Liver (tissue), 9 donors: ENCODE data around the gene DSC2. TPM values are rescaled to one million over a fixed set of nuclear protein-coding genes. Genes with fewer than 3 reads are reported as not detected.

ENCODE experiments used
- DNase-seq: peaks from one replicate; pipeline ENCODE4 v3.0.0-alpha.2; 2017; ENCODE audit warnings: low spot score
- H3K27ac ChIP-seq, 2 donors: one replicate each; pipeline ENCODE4 v1.7.0; 2013; ENCODE audit warnings: inconsistent platforms in 2 of 2, low read length in 2 of 2, control low read depth in 1 of 2, low read depth in 1 of 2, mild to moderate bottlenecking in 1 of 2
- H3K27me3 ChIP-seq, 4 donors: one replicate each; pipeline versions ENCODE4 v1.6.1 to v1.7.0; 2013; ENCODE audit warnings: low read length in 3 of 4, inconsistent platforms in 1 of 4, mild to moderate bottlenecking in 1 of 4, moderate library complexity in 1 of 4; ENCODE audit not compliant: control insufficient read depth in 4 of 4, insufficient read depth in 4 of 4
- H3K36me3 ChIP-seq, 4 donors: one replicate each; pipeline versions ENCODE4 v1.6.1 to v1.7.0; 2013; ENCODE audit warnings: low read length in 3 of 4, mild to moderate bottlenecking in 3 of 4, low read depth in 1 of 4, moderate library complexity in 1 of 4; ENCODE audit not compliant: control insufficient read depth in 4 of 4, insufficient read depth in 3 of 4
- H3K4me1 ChIP-seq, 4 donors: one replicate each; pipeline versions ENCODE4 v1.6.1 to v1.7.0; 2013; ENCODE audit warnings: low read length in 3 of 4, mild to moderate bottlenecking in 3 of 4, moderate library complexity in 1 of 4; ENCODE audit not compliant: control insufficient read depth in 4 of 4, insufficient read depth in 4 of 4
- H3K4me3 ChIP-seq, 3 donors: one replicate each; pipeline versions ENCODE4 v1.6.1 to v1.7.0; 2013; ENCODE audit warnings: low read length in 3 of 3, control low read depth in 1 of 3, low read depth in 1 of 3, mild to moderate bottlenecking in 1 of 3
- H3K9ac ChIP-seq, 2 donors: one replicate each; pipeline ENCODE4 v1.7.0; 2013; ENCODE audit warnings: low read length in 2 of 2, mild to moderate bottlenecking in 2 of 2, moderate library complexity in 2 of 2, control low read depth in 1 of 2, low read depth in 1 of 2
- H3K9me3 ChIP-seq, 4 donors: one replicate each; pipeline versions ENCODE4 v1.6.1 to v1.7.0; 2013; ENCODE audit warnings: low read length in 3 of 4; ENCODE audit not compliant: control insufficient read depth in 4 of 4
- EGR1 ChIP-seq, 2 donors: IDR thresholded peaks; 2 replicates each; pipeline ENCODE4 v1.6.1; 2016 to 2018; ENCODE audit warnings: antibody characterized with exemption in 2 of 2, low read depth in 2 of 2
- FOXA1 ChIP-seq: IDR thresholded peaks from 2 replicates; pipeline ENCODE4 v1.6.1; 2016; ENCODE audit warnings: antibody characterized with exemption
- FOXA2 ChIP-seq: IDR thresholded peaks from 2 replicates; pipeline ENCODE4 v1.6.1; 2016; ENCODE audit warnings: antibody characterized with exemption
- GABPA ChIP-seq, 2 donors: IDR thresholded peaks in 1 of 2; conservative IDR thresholded peaks in 1 of 2; 2 replicates each; pipeline ENCODE4 v1.6.1; 2016; ENCODE audit warnings: antibody characterized with exemption in 2 of 2, mild to moderate bottlenecking in 1 of 2, moderate library complexity in 1 of 2
- HNF4A ChIP-seq, 2 donors: conservative IDR thresholded peaks; 2 replicates each; pipeline ENCODE4 v1.6.1; 2016; ENCODE audit warnings: antibody characterized with exemption in 2 of 2, mild to moderate bottlenecking in 2 of 2
- HNF4G ChIP-seq: IDR thresholded peaks from 2 replicates; pipeline ENCODE4 v1.6.1; 2016; ENCODE audit warnings: antibody characterized with exemption
- JUND ChIP-seq, 2 donors: IDR thresholded peaks; 2 replicates each; pipeline ENCODE4 v1.6.1; 2016; ENCODE audit warnings: antibody characterized with exemption in 2 of 2
- NR2F2 ChIP-seq: IDR thresholded peaks from 2 replicates; pipeline ENCODE4 v1.6.1; 2016; ENCODE audit warnings: antibody characterized with exemption
- RAD21 ChIP-seq, 2 donors: IDR thresholded peaks; 2 replicates each; pipeline ENCODE4 v1.6.1; 2016; ENCODE audit warnings: antibody characterized with exemption in 2 of 2, mild to moderate bottlenecking in 2 of 2
- RXRA ChIP-seq, 2 donors: IDR thresholded peaks; 2 replicates each; pipeline ENCODE4 v1.6.1; 2017 to 2018; ENCODE audit warnings: antibody characterized with exemption in 2 of 2, mild to moderate bottlenecking in 1 of 2
- SP1 ChIP-seq: IDR thresholded peaks from 2 replicates; pipeline ENCODE4 v1.6.1; 2018; ENCODE audit warnings: antibody characterized with exemption, mild to moderate bottlenecking
- TAF1 ChIP-seq: conservative IDR thresholded peaks from 2 replicates; pipeline ENCODE4 v1.6.1; 2016; ENCODE audit warnings: antibody characterized with exemption, mild to moderate bottlenecking
- YY1 ChIP-seq: IDR thresholded peaks from 2 replicates; pipeline ENCODE4 v1.6.1; 2016; ENCODE audit warnings: antibody characterized with exemption, mild to moderate bottlenecking
- WGBS: extraction: QIAGEN DNeasy Blood & Tissue Kit; methylation state at CpG from one replicate; pipeline ENCODE4 v1.1.7; 2013; 5-methylcytosine and 5-hydroxymethylcytosine counted together
- polyA plus RNA-seq, 2 donors: library from polyadenylated mRNA; stranded (reverse) in 1 of 2; unstranded in 1 of 2; fragments of 200-250 nt in 1 of 2; fragments of >200 nt in 1 of 2; fragmentation: Nextera tagmentation in 1 of 2; extraction: Ambion mirVana in 1 of 2; gene quantifications; one replicate each; pipeline versions ENCODE4 v1.2.1 to v1.2.3, GENCODE V29; 2013 to 2015
- total RNA-seq, 2 donors: library from RNA; depleted of rRNA; stranded (reverse); fragments of >200 nt; gene quantifications; one replicate each; pipeline ENCODE4 v1.2.3, GENCODE V29; 2014
- TF ChIP-seq, protein P1 (sequence below): IDR thresholded peaks from 2 replicates; pipeline ENCODE4 v1.6.1; 2016; ENCODE audit warnings: antibody characterized with exemption, mild to moderate bottlenecking
- TF ChIP-seq, protein P2 (sequence below): IDR thresholded peaks from 2 replicates; pipeline ENCODE4 v1.6.1; 2016; ENCODE audit warnings: antibody characterized with exemption
- TF ChIP-seq, protein P3 (sequence below): IDR thresholded peaks from 2 replicates; pipeline ENCODE4 v1.6.1; 2016; ENCODE audit warnings: antibody characterized with exemption
- TF ChIP-seq, protein P4 (sequence below): IDR thresholded peaks from 2 replicates; pipeline ENCODE4 v1.6.1; 2016; ENCODE audit warnings: antibody characterized with exemption
- TF ChIP-seq, protein P5 (sequence below): fragments of 150-350 bp; IDR thresholded peaks from 2 replicates; pipeline ENCODE4 v1.5.1; 2017; ENCODE audit warnings: improper control_type of control experiment, low read depth, low read length; ENCODE audit not compliant: missing input control
- donor health status: healthy.
- donor health status: healthy.
- donor health status: healthy.
- donor health status: healthy.
- donor health status: healthy.

DSC2 gene
- total and polyA plus RNA-seq, 4 donors, result 3.7 to 16.4 (median 7.4) TPM

DNA sequence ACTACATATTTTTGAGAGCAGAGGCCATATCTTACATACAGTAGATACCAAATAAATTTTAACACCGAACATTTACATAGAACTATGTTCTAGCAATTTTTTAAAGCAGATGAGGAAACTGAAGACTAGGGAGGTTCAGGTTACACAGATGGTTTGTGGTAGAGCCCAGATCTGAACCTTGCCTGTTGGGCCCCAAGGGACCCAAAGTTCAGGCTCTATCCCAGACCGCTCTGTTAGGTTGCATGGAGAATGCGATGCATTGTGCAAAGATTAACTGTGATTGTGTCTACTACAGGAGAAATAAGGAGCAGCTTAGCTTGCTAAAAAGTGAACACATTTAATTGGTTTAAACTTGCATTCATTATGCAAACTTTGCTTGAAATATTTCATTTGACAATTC lies 43.3 kb downstream of the DSC2 start:
- Histone ChIP-seq H3K4me1 (no peaks in the 10 kb centered on the region), H3K27ac (no peak overlapping the region), H3K4me3 (no peak overlapping the region), H3K9ac (no peak overlapping the region), H3K36me3 (no peaks in the 10 kb centered on the region), H3K27me3 (no peaks in the 10 kb centered on the region), H3K9me3 (no peaks in the 10 kb centered on the region)
- no peak for DNase-seq
- TF ChIP-seq GABPA (IDR thresholded peaks at IDR 0.05 in 1 of 2, conservative IDR thresholded peaks at IDR 0.05 in 1 of 2) (no peak), TAF1 (no peak), NR2F2 (no peak), HNF4G (no peak), RAD21 (IDR thresholded peaks at IDR 0.05) (no peak), EGR1 (IDR thresholded peaks at IDR 0.05; ENCODE audit: low read depth in 2 of 2) (no peak), SP1 (no peak), RXRA (IDR thresholded peaks at IDR 0.05) (no peak), FOXA2 (no peak), HNF4A (conservative IDR thresholded peaks at IDR 0.05) (no peak), YY1 (no peak), FOXA1 (no peak), JUND (IDR thresholded peaks at IDR 0.05) (no peak)
- TF ChIP-seq, protein P1, sequence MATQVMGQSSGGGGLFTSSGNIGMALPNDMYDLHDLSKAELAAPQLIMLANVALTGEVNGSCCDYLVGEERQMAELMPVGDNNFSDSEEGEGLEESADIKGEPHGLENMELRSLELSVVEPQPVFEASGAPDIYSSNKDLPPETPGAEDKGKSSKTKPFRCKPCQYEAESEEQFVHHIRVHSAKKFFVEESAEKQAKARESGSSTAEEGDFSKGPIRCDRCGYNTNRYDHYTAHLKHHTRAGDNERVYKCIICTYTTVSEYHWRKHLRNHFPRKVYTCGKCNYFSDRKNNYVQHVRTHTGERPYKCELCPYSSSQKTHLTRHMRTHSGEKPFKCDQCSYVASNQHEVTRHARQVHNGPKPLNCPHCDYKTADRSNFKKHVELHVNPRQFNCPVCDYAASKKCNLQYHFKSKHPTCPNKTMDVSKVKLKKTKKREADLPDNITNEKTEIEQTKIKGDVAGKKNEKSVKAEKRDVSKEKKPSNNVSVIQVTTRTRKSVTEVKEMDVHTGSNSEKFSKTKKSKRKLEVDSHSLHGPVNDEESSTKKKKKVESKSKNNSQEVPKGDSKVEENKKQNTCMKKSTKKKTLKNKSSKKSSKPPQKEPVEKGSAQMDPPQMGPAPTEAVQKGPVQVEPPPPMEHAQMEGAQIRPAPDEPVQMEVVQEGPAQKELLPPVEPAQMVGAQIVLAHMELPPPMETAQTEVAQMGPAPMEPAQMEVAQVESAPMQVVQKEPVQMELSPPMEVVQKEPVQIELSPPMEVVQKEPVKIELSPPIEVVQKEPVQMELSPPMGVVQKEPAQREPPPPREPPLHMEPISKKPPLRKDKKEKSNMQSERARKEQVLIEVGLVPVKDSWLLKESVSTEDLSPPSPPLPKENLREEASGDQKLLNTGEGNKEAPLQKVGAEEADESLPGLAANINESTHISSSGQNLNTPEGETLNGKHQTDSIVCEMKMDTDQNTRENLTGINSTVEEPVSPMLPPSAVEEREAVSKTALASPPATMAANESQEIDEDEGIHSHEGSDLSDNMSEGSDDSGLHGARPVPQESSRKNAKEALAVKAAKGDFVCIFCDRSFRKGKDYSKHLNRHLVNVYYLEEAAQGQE, result no peak
- TF ChIP-seq, protein P2, sequence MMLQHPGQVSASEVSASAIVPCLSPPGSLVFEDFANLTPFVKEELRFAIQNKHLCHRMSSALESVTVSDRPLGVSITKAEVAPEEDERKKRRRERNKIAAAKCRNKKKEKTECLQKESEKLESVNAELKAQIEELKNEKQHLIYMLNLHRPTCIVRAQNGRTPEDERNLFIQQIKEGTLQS, result no peak
- TF ChIP-seq, protein P3, sequence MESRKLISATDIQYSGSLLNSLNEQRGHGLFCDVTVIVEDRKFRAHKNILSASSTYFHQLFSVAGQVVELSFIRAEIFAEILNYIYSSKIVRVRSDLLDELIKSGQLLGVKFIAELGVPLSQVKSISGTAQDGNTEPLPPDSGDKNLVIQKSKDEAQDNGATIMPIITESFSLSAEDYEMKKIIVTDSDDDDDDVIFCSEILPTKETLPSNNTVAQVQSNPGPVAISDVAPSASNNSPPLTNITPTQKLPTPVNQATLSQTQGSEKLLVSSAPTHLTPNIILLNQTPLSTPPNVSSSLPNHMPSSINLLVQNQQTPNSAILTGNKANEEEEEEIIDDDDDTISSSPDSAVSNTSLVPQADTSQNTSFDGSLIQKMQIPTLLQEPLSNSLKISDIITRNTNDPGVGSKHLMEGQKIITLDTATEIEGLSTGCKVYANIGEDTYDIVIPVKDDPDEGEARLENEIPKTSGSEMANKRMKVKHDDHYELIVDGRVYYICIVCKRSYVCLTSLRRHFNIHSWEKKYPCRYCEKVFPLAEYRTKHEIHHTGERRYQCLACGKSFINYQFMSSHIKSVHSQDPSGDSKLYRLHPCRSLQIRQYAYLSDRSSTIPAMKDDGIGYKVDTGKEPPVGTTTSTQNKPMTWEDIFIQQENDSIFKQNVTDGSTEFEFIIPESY, result no peak
- TF ChIP-seq, protein P4, sequence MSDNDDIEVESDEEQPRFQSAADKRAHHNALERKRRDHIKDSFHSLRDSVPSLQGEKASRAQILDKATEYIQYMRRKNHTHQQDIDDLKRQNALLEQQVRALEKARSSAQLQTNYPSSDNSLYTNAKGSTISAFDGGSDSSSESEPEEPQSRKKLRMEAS, result no peak
- WGBS, result 96% methylated on average over 3 of the region's 3 CpGs

DNA sequence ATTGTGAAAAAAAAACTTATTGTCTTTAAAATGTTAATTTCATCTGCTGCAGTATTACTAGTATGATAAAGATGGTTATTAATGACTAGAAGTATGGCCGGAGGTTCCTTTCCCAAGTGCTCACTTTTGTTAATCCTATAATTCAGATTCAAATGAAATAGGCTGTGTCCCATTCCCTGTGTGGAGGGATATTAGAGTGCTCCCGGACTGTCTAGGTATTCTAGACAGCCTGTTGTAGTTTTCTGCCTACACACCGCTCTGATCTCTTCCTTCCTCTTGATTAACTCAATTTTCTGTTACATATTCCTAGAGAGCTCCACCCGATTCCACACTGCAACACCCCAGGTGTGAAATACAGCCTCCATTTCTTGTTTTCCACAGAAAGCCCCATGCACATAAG lies 44.3 kb downstream of the DSC2 start:
- H3K36me3 ChIP-seq, result no peaks in the 10 kb centered on the region
- H3K4me3 ChIP-seq, result no peak overlapping the region
- WGBS, result 84% methylated on average over 4 of the region's 4 CpGs
- TF ChIP-seq, protein P5, sequence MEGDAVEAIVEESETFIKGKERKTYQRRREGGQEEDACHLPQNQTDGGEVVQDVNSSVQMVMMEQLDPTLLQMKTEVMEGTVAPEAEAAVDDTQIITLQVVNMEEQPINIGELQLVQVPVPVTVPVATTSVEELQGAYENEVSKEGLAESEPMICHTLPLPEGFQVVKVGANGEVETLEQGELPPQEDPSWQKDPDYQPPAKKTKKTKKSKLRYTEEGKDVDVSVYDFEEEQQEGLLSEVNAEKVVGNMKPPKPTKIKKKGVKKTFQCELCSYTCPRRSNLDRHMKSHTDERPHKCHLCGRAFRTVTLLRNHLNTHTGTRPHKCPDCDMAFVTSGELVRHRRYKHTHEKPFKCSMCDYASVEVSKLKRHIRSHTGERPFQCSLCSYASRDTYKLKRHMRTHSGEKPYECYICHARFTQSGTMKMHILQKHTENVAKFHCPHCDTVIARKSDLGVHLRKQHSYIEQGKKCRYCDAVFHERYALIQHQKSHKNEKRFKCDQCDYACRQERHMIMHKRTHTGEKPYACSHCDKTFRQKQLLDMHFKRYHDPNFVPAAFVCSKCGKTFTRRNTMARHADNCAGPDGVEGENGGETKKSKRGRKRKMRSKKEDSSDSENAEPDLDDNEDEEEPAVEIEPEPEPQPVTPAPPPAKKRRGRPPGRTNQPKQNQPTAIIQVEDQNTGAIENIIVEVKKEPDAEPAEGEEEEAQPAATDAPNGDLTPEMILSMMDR, result no peak
- TF ChIP-seq NR2F2 (no peak), EGR1 (IDR thresholded peaks at IDR 0.05; ENCODE audit: low read depth in 2 of 2) (no peak), SP1 (no peak), HNF4G (no peak), RAD21 (IDR thresholded peaks at IDR 0.05) (no peak), GABPA (IDR thresholded peaks at IDR 0.05 in 1 of 2, conservative IDR thresholded peaks at IDR 0.05 in 1 of 2) (no peak), HNF4A (conservative IDR thresholded peaks at IDR 0.05) (no peak), RXRA (IDR thresholded peaks at IDR 0.05) (no peak)
- TF ChIP-seq, protein P2, result no peak
- TF ChIP-seq, protein P3, result no peak
- H3K9me3 ChIP-seq, result no peaks in the 10 kb centered on the region
- H3K9ac ChIP-seq, result no peak overlapping the region
- H3K27ac ChIP-seq, result no peak overlapping the region
- H3K4me1 ChIP-seq, result no peaks in the 10 kb centered on the region
- no peaks in the 10 kb centered on the region for H3K27me3 ChIP-seq
- no peak for DNase-seq
